Femur (tissue), 1 donor: Measurements from ENCODE around the gene APOBEC3H.
A peak's percentile ranks its signal among the peaks of the same experiment; 100 is the strongest.
"Not testable (repeated sequence)": the region's sequence is repeated elsewhere in the genome, so short reads cannot be mapped to it uniquely, and the experiment has no call there.

Experiments used
- DNase-seq: peaks from one replicate; pipeline ENCODE4 v3.0.0-alpha.2; 2017

APOBEC3H gene

DNA sequence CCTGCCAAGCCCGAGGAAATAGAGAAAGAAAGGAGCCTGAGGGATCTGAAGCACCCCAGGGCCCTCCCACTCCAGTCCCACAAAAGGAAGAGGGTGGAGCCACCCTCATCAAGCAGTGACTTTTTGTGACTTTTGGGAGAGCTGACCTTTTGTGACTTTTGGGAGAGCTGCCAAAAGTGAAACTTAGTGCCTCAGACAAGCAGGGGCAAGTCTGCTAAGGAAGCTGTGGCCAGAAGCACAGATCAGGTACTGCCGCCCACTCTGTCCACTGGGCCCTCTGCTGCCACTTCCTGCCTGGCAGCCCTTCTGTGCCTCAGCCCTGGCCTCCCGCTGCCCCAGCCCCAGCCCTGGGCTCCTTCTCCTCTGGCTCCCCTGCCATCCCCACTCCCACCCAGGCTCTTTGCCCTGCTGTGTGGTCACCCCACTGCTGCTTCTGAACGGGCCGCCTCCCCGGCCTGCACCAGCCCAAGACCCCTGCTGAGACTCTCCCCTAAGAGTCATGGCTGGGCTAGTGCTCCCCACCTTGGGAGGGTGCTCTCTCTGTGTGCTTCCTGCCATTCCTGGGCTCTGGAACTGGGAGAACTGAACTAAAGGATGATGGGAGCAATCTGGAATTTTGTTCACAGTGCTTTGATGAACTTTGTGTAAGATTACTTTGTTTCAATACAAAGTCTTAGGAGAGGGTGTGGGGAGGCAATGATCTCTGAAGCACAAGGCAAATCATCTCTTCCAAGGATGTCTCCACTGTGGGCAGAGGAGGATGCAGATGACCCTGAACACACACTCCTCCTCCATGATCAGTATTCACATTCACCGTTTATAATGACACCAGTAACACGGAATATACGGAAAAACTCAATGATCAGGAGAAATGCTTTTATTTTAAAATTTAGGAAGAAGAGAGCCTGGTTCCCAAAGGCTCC is at the start of gene APOBEC3H:
TSS of gene APOBEC3H (plus strand) at position 147 of the 923 bp plus-strand sequence. CDS start 3,035 bp downstream, outside the sequence.
- DNase-seq, result no peak

GRCh38 chr22:39049486-39049885 is 47.6 kb upstream of the APOBEC3H start:
- not testable (repeated sequence) for DNase-seq

DNA sequence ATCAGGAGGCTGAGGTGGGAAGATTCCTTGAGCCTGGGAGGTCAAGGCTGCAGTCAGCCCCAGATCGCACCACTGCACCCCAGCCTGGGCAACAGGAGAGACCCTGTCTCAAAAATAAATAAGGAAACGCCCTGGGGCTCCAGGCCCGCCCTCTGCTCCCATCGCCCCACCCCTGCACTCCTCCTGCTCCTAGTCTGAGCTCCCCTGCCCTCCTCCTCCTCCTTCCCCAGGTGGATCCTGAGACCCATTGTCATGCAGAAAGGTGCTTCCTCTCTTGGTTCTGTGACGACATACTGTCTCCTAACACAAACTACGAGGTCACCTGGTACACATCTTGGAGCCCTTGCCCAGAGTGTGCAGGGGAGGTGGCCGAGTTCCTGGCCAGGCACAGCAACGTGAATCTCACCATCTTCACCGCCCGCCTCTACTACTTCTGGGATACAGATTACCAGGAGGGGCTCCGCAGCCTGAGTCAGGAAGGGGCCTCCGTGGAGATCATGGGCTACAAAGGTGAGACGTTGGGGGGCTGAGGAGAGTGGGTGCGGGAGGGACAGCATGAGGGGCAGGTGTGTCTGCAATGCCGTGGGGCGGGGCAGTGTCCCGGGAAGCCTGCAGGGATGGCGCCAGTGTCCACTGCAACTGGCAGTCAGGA is 45.1 kb upstream of the APOBEC3H start:
- not testable (repeated sequence) for DNase-seq

DNA sequence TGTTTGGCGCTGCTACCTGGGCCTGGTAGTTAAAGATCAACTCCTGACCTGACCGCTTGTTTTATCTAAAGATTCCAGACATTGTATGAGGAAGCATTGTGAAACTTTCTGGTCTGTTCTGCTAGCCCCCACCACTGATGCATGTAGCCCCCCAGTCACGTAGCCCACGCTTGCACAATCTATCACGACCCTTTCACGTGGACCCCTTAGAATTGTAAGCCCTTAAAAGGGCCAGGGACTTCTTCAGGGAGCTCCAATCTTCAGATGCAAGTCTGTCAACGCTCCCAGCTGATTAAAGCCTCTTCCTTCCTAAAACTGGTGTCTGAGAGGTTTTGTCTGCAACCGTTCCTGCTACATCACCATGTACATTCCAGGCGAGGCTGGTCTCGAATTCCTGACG is 41.4 kb upstream of the APOBEC3H start:
- no peak for DNase-seq

DNA sequence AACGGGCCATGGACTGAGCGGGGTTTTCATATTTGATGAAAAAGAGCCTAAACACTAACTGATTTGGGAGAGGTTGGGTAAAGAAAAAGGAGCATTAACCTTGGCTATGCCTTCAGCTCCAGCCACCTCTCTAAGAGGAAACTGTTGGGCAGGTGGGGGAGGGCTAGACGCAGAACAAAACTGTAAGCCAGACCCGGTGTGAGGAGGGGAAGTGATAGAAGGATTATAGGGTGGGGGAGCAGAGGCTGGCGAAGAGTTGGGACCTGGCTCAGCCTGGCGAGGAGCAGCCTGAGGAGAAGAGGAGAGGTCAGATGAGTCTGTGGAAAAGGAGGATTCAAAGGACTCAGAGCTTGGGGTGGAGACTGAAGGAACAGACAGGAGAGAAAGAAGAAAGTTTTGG is 35.8 kb upstream of the APOBEC3H start:
- DNase-seq, result not testable (repeated sequence)

GRCh38 chr22:39061951-39062350 is 35.1 kb upstream of the APOBEC3H start:
- not testable (repeated sequence) for DNase-seq

GRCh38 chr22:39063904-39064303 is 33.1 kb upstream of the APOBEC3H start:
- not testable (repeated sequence) for DNase-seq

DNA sequence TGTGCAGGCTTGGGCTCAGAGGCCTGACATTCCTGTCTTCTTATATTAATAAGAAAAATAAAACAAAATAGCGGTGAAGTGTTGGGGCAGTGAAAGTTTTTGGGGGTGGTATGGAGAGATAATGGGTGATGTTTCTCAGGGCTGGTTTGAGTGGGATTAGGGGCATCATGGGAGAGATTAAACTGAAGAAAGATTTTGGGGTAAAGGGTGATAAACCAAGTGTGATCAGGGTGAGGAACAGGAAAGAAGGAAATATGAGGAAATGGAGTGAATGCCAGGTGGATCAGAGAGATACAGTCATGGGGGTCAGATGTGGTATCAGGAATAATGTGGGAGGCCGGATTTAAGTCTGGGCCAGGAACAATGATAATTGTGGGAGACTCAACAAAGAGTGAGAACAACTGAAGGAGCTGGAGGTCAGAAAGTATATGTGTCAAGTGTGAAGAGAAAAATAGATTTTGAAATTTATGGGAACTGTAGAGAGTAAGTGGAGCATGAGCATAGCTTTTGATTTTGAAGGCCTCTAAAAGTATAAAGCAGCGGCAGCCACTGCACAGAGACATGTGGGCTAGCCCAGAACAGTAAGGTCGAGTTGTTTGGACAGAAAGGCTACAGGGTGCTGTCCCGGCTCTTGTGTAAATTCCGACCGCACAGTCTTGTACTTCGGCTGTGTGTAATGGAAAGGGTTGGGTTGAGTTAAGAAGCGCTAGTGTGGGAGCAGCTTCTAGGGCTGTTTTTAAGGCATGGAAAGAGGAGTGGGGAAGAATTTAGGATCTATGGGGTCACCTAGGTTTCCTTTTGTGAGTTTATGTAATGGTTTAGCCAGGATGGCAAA is 30.4 kb upstream of the APOBEC3H start:
- DNase-seq, result not testable (repeated sequence)

GRCh38 chr22:39068033-39068785 is 28.8 kb upstream of the APOBEC3H start:
- DNase-seq, result no peak

- no peak for DNase-seq
Observed at GRCh38 chr22:39070186-39070585, 26.9 kb upstream of the APOBEC3H start.

DNA sequence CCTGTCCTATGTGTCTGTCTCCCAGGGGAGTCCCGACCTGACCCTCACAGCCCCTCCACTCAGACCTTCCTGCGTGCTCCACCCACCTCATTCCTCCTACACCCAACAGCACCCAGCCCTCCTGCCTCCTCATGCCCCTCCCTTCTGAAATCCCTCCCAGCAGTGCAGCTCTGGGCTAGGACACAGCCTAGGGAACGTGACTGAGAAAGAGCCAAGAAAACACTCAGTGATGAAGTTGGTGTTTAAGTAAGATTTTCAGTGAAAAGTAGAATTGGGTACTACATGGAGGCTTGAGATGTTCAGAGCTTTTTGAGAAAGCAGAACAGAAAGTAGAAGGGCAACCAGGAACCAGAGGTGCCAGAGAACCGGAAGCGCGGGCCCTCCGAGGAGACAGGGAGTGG is 24.5 kb upstream of the APOBEC3H start:
- not testable (repeated sequence) for DNase-seq

GRCh38 chr22:39073981-39074380 is 23.1 kb upstream of the APOBEC3H start:
- no peak for DNase-seq

DNA sequence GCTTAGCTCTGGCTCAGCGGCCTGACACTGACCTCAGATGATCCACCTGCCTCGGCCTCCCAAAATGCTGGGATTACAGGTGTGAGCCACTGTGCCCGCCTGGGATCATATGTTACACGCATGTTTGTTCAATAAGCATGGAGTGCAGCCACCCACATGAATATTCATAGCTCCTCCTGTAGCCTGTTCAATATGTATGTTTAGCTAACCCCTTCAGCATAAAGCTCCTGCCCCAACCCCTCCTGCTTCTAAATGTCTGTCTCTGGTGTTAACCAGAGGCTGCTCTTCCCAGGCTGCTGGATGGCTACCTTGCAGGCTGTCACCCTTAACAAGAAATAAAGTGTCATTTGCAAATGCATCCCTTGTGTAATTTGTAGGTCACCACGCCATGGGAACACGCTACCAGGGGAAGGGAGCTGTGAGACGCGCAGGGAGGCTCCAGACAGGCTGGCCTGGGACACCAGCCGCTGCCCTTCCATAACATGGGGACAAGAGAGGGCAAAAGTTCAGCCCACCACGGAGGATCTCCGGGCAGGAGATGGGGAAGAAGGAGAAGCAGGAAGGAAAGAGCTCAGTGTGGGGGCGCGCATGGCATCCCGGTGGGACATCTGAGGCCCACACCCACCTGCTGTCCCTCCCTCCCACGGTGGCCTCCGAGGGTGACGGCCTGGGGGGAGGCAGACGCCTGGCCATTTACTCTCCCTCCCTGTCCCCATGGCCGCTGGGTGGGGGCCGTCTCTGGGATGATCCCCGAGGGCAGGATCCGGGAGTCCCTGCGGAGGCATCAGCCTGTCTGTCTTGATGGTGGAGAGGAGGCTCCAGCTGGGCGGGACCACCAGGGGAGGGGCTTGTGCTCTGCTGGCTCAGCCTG is 20.7 kb upstream of the APOBEC3H start:
- not testable (repeated sequence) for DNase-seq

GRCh38 chr22:39077026-39077840 is 19.8 kb upstream of the APOBEC3H start, which contains the start of gene APOBEC3G:
TSS of gene APOBEC3G (plus strand) at chr22:39077275. CDS start at chr22:39077362, 87 bp downstream.
- peak; percentile 61 for DNase-seq

- not testable (repeated sequence) for DNase-seq
Observed at GRCh38 chr22:39077912-39078311, 19.1 kb upstream of the APOBEC3H start.

DNA sequence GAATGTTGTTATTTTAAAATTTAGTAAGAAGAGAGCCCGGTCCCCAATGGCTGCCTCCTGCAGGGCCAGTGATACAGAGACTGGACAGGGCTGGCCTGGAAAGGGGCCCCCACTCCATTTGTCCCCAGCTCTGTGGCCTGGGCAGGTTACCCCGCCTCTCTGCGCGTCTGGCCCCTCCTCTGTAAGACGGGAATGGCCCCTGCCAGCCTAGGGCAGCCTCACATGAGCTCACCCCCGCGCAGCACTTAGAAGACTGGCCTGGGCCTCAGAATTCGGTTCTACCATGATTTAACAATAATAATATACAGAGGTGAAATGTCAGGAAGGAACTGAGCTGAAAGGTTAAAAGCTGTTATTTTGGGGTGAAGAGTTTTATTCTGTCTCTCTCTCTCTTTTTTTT is 18.7 kb upstream of the APOBEC3H start:
- DNase-seq, result no peak

DNA sequence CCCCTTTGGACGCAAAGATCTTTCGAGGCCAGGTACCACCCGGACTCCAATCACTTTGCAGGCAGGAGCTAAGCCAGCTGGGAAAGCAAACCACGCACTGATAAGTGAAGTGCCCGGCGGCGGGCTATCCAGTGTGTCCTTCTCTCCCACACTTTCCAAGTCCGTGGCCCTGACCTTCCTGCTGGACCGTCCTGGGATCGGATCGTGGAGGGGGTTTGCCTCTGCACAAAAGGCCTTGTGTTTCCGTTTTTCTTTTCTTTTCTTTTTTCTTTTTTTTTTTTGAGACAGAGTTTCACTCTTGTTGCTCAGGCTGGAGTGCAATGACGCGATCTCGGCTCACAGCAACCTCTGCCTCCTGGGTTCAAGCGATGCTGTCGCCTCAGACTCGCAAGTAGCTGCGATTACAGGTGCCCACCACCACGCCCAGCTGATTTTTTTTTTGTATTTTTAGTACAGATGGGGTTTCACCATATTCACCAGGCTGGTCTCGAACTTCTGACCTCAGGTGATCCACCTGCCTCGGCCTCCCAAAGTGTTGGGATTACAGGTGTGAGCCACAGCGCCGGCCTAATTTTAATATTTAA is 17.9 kb upstream of the APOBEC3H start:
- not testable (repeated sequence) for DNase-seq

GRCh38 chr22:39080052-39080762 is 16.8 kb upstream of the APOBEC3H start:
- DNase-seq, result no peak

- DNase-seq, result no peak
Observed at GRCh38 chr22:39081016-39081415, 16.0 kb upstream of the APOBEC3H start.
